GM12892 (cell line): Measurements from ENCODE around the gene FERD3L.

Experiments
- DNase-seq: peaks from one replicate; pipeline ENCODE4 v3.0.0; 2011; ENCODE audit not compliant: insufficient read length
- FAIRE-seq: peaks from 2 replicates; lab custom pipeline; 2011; peaks lifted over from hg19 to GRCh38; lab: Jason Lieb, UNC
- POLR2A ChIP-seq: IDR thresholded peaks from 2 replicates; pipeline ENCODE4 v1.6.1; 2011; ENCODE audit warnings: low read depth, low read length, control low read depth
- POLR2AphosphoS5 ChIP-seq: IDR thresholded peaks from 2 replicates; pipeline ENCODE4 v1.6.1; 2011; ENCODE audit warnings: low read depth, low read length, control low read depth
- TAF1 ChIP-seq: IDR thresholded peaks from 2 replicates; pipeline ENCODE4 v1.6.1; 2011; ENCODE audit warnings: low read depth, mild to moderate bottlenecking, control low read depth, low read length, borderline replicate concordance

The FERD3L gene

GRCh38 chr7:19133390-19133789, 11.8 kb downstream of the FERD3L start:
- TF ChIP-seq POLR2AphosphoS5 (no peak), TAF1 (no peak), POLR2A (no peak)
- DNase-seq (no peak), FAIRE-seq (no peak)

GRCh38 chr7:19128856-19129255, 16.4 kb downstream of the FERD3L start:
- DNase-seq (no peak), FAIRE-seq (no peak)
- TF ChIP-seq POLR2A, result no peak
- TF ChIP-seq POLR2AphosphoS5, result no peak
- TF ChIP-seq TAF1, result no peak

DNA sequence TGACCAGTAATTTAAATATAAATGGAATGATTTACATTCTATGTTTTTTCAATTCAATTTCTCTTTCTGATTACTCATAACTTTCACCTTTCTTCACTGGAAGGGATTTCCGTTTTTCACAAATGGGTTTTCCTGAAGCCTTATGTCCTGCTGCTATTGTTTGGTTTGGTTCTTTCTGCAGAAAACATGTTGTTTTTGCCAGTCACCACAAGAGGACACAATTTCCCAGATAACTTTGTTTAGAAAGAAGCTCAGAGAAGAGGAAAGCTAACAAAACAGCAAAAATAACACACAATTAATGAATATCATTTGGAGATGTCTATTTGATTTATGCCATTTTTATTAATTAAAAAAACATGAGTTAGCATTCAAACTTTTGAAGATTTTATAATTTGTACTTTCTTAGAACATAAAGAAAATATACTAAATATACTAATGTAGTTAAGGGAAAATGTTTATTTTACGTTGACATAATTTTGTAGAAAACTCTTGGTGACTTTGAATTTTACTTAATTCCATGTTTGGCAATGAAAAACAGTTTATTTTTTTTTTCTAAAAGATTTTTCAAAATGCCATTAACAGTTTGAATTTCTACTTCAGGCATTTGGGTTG, 23.1 kb downstream of the FERD3L start:
- DNase-seq (no peak), FAIRE-seq (no peak)
- TF ChIP-seq POLR2AphosphoS5 (no peak), POLR2A (no peak), TAF1 (no peak)

- DNase-seq (no peak), FAIRE-seq (no peak)
- TF ChIP-seq POLR2A, result no peak
These were observed 25.2 kb downstream of the FERD3L start for GRCh38 chr7:19119870-19120486.

DNA sequence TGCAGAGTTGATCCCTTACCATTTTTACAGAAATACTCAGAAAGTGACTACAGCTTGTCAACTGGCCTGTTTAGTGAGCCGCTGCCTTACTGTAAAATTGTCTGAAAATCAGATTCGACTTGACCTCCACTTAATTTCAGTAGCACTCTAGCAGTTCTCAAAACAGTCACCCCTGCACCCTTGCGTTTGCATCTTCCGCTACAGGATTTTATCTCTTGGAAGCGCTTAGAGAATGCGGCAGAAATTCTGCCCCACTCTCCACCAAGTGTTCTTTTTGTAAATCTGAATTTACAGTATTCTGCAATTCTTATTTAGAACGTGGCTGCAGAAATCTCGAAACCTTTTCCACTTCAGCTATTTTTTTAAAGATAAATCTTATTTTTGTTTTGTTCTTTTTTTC, 25.8 kb downstream of the FERD3L start:
- no peak for TF ChIP-seq TAF1
- DNase-seq (no peak), FAIRE-seq (no peak)

DNA sequence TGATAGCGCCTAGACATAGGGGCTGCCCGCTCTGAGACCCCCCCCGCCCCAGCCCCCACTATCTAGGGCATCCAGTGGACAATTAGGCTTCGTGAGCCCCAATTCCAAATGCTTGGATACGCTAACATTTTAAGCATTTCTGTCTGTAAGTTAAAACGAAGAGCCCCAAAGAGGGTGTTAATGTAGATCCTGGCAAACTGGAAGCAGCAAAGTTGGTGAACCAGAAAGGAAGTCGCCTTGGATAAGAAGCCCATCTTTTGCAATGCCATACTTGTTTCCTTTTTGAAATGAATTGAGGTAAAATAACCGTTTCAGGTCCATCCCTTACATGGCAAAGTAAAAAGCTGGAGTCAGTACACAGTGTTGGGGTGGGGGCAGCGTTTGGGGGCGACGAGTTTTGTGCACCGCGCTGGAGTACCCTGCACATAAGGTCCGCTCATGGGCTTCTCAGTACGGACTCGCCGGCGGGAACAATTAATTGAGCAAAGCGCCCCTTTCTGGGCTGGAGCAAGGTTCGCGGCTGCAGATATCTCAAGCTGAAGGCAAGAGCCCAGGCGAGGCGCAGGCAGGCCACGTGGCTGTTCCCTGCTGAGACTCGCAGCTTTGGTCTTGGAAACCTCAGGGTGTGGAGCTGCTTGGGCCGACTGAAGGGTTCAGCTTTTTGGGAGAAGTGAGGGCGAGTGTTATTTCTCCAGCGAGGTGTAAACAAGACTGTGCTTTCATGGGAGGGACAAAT, 26.4 kb downstream of the FERD3L start:
- DNase-seq (no peak), FAIRE-seq (no peak)

DNA sequence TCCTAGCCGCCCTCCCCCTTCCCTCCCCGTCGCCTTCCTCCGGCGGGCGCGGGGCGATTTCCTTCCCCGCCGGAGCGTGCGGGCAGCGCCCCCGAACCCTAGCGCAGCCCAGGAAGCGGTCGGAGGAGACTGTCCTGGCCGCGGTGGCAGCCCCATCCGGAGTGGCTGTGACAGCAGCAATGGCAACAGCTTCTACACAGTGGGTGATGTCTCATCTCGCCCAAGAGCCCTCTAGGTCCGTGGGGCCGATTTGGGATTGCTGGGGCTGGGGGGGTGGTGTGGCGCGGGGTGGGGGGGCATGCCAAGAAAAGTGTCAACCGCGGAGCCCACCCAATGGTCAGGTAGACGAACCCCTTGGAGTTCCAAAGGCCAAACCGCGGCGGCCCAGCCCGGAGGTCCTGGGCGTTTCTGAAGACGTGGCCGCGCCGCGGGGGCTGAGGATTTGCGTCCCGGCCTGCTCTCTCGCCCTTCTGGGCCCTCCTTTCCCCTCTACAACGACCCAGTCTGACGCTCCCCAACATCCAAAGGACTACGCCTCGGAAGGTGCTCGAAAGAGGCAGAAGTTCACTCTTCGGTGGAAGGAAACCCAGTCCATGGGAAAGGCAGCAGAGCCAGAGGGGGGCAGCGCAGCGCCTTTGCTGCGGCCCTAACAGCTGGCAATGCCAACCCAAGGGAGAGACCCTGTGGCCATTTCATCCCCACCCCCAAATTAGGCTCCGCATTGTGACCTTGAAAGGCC, 27.2 kb downstream of the FERD3L start:
- FAIRE-seq (no peak), DNase-seq (no peak)
- no peak for TF ChIP-seq POLR2AphosphoS5
- no peak for TF ChIP-seq TAF1
- no peak for TF ChIP-seq POLR2A

More for the DNA sequence above, 26.4 kb downstream of the FERD3L start:
- TF ChIP-seq POLR2A (no peak), POLR2AphosphoS5 (no peak), TAF1 (no peak)

DNA sequence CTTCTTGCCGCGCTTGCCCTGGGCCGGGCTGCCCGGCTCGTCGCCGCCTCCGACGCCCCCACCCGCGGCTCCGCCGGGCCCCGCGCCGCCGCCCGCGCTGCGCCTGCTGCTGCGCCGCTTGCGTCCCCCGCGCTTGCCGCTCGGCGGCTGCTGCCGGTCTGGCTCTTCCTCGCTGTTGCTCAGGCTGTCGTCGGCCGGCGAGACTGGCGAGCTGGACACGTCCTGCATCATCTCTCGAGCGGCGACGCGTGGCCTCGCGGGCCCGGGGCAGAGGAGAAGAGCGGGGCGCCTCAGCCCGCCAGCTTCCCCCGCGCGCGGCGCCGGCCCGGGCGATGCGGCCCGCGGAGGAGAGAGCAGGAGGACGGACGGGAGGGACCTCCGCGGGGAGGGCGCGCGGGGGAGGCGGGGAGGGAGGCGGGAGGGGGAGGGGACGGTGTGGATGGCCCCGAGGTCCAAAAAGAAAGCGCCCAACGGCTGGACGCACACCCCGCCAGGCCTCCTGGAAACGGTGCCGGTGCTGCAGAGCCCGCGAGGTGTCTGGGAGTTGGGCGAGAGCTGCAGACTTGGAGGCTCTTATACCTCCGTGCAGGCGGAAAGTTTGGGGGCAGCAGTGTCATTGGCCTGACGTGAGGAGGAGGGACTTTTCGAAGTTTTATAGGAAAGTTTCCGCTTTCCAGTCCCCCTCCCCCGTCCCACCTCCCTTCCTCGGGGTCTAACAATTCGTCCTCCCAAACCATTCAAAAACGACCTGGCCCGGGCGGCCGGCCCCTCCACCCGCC, 27.9 kb downstream of the FERD3L start, which contains the start of gene TWIST1:
TWIST1 (minus strand) TSS at position 546 of the 779 bp plus-strand sequence; CDS start at position 231, 315 bp downstream.
- FAIRE-seq (no peak), DNase-seq (no peak)
- TF ChIP-seq POLR2AphosphoS5, result no peak
- no peak for TF ChIP-seq POLR2A
- no peak for TF ChIP-seq TAF1

- FAIRE-seq (no peak), DNase-seq (no peak)
- TF ChIP-seq POLR2AphosphoS5 (no peak), POLR2A (no peak), TAF1 (no peak)
These were observed 28.8 kb downstream of the FERD3L start for GRCh38 chr7:19116121-19117090.

- FAIRE-seq, result no peak
These were observed 30.7 kb downstream of the FERD3L start for GRCh38 chr7:19114551-19114855.

More at GRCh38 chr7:19114551-19114855, 30.7 kb downstream of the FERD3L start:
- TF ChIP-seq POLR2AphosphoS5, result no peak
- TF ChIP-seq POLR2A, result no peak
- TF ChIP-seq TAF1, result no peak
- no peak for DNase-seq
